Measurements from ENCODE around the gene CMIP. TPM values are rescaled to one million over a fixed set of nuclear protein-coding genes. Genes with fewer than 3 reads are reported as not detected.

The CMIP gene
- total RNA-seq, 2 experiments from 2014 or later: 65.4 to 76.7 TPM

DNA sequence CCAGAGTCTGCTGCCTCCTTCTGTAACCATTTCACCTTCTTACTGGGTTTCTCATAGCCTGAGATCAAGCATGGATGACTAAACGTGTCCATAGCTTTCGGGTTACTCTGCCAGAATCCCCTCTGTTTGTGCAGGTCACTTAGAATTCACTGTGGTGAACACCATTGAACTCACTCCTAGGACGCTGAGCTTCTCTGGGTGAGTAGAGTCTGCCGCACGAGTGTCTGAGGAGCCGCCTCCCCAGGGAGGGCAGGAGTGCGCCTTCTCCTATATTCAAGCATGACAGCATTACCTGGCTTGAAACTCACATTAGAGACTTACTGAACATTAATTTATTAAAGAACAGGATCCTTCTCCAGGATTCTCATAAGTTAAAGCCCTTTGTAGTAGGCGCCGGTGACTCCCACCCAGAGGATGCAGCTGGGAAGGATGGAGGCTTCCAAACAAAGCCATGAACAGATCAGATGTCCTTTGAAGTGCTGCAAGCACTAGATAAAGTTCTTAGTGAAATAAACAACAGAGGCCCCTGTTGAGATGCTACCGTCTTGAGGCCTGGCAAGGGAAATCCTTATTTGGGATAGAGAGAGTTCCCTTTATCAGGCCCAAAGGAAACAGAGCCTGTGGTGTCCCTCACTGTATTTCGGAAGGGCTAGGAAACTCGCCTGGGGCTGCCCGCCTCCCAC, 189.9 kb downstream of the CMIP start:
- peaks cover 51% of the 10 kb centered on the region for H3K4me1 Mint-ChIP-seq
- DNase-seq (no peak), ATAC-seq (ENCODE audit: low read depth) (no peak)
- POLR2A ChIA-PET: no interaction called here
- no peaks in the 10 kb centered on the region for H3K27me3 Mint-ChIP-seq
- no peak overlapping the region for H3K4me3 Mint-ChIP-seq
- peak overlapping the region; percentile 89 for H3K27ac Mint-ChIP-seq
- H3K36me3 Mint-ChIP-seq: peaks cover 6% of the 10 kb centered on the region
- H3K9me3 Mint-ChIP-seq: no peaks in the 10 kb centered on the region

DNA sequence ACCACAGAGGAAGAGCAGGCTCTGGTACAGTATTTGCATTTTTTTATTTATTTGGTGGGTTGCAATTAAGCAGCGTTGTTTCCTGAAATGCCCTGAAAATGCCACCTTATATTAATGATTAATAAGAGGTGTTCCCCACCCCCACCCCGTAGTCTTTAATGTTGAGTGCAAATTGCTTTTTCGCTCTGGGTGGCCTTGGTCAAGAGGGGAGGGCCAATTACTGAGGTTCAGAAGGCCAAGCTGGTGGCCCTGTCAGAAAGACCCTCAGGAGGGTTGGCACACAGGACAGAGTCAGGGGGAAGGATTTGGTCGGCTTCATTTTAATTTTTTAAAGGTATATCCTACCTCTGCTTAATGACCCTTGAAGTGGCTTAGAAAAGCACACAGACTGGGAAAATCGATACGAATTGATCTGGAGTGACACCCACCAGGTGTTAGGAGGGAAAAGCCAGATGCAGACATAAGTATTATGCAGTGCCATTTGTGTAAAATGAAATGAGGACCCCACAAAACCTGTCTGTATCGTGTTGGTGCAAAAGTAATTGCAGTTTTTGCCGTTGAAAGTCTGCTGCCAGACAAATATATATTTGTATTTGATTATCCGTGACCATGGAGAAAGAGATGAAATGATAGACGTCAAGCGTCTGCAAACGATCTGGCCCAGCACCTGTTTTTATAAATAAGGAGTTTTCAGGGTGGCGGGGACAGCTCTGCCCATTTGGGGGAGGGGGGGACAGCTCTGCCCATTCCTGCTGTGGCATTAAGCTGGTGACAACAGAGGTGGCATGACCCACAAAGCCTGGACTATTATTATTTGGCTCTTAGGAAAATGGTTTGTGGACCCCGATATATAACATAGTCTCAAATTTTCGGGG, 190.7 kb downstream of the CMIP start:
- Mint-ChIP-seq H3K36me3 (peaks cover 6% of the 10 kb centered on the region), H3K4me3 (no peak overlapping the region), H3K27ac (no peak overlapping the region), H3K4me1 (peaks cover 48% of the 10 kb centered on the region), H3K27me3 (no peaks in the 10 kb centered on the region), H3K9me3 (no peaks in the 10 kb centered on the region)
- POLR2A ChIA-PET: no interaction called here
- DNase-seq (no peak), ATAC-seq (ENCODE audit: low read depth) (no peak)

DNA sequence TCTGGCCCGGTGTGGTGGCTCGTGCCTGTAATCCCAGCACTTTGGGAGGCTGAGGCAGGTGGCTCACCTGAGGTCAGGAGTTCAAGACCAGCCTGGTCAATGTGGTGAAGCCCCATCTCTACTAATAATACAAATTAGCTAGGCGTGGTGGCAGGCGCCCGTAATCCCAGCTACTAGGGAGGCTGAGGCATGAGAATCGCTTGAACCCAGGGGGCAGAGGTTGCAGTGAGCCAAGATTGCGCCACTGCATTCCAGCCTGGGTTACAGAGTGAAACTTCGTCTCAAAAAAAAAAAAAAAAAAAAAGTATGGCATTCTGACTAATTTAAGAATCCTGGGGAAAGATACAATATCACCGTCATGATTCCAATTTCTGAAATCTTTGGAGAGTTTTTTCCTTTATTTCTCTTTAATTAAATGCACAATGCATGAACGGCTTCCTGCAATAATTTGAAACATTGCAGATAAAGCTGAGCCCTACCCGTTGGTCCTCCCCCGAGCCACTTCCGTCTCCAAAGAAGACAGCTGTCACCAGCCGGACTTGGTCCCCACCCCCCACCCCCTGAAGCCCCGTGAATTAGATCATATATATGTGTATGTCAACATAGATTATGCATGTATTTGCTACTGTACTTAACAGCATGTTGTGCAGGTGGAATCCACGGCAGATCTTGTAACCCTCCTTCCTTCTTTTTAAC, 191.8 kb downstream of the CMIP start:
- Mint-ChIP-seq H3K9me3 (no peaks in the 10 kb centered on the region), H3K27me3 (no peaks in the 10 kb centered on the region), H3K36me3 (peaks cover 6% of the 10 kb centered on the region), H3K4me3 (no peak overlapping the region), H3K4me1 (peaks cover 40% of the 10 kb centered on the region), H3K27ac (no peak overlapping the region)
- no peak for ATAC-seq (ENCODE audit: low read depth)
- POLR2A ChIA-PET: no interaction called here
- DNase-seq: no peak

DNA sequence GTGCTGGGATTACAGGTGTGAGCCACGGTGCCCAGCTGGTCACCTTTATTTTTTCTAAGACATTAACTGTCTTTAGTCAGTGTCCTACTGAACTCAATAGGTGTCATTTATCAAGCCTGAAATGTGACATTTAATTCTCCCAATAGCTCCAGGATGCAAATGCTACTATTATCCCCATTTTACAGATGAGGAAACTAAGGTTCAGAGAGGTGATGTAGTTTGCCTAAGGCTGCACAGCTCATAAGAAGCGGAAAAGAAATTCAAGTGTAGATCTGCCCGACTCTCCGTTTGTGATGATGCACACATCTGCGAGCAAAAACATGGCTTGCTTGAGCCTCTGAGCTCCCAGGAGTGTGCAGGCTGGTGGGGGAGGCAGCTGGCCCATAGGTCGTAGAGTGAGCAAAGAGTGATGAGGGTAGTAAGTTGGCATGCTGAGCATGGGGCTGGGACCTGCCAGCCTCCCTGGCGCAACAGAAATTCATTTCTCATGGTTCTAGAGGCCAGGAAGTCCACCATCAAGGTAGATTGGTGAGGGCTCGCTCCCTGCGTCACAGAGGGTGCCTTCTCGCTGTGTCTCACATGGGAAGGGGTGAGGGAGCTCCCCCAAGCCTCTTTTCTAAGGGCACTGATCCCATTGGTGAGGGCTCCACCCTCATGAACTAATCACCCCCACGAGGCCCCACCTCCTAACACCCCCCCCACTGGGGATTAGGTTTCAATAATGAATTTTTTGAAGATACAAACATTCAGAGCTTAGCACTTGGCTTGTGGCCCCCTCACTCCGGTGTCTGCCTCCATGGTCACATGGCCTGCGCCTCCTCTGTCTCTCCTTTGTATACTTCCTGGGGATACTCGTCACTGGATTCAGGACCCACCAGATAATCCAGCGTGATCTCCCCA, 193.0 kb downstream of the CMIP start:
- ATAC-seq (ENCODE audit: low read depth): no peak
- peaks cover 30% of the 10 kb centered on the region for H3K4me1 Mint-ChIP-seq
- H3K36me3 Mint-ChIP-seq: peaks cover 9% of the 10 kb centered on the region
- POLR2A ChIA-PET: no interaction called here
- H3K27ac Mint-ChIP-seq: peak overlapping the region; percentile 40
- no peak overlapping the region for H3K4me3 Mint-ChIP-seq
- no peak for DNase-seq
- H3K9me3 Mint-ChIP-seq: no peaks in the 10 kb centered on the region
- no peaks in the 10 kb centered on the region for H3K27me3 Mint-ChIP-seq

DNA sequence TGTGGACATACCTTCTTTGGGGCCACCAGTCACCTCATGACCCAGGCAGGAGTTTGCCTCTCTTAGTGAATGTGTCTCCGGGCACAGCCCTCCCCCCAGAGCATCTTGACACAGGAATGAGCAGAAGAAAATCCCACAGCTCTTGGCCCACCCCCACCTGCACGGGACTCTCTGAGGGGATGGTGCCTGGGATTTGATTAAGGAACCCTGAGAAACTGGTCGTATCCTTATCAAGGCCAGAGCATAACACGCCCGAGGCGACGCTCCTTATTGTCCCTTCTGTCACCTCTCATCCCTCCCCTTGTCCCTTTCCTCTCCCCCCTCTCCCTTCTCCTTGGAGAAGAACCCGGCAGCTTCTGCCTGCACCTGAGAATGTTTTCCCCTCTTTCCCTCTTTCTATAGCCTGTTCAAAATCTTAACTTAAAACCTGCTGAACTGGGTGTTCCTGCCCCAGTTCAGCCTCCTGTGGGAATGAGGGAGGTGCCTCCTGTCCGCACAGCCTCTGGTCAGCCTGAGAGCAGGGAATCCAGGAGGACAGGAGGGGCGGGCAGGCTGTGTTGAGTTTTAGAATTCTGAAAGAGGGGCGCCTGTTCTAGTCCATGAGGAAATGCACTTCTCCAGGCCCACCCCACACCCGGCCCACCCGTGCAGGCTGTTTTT, 193.8 kb downstream of the CMIP start:
- Mint-ChIP-seq H3K27me3 (no peaks in the 10 kb centered on the region), H3K36me3 (peaks cover 12% of the 10 kb centered on the region), H3K4me3 (no peak overlapping the region), H3K27ac (peak overlapping the region; percentile 40), H3K9me3 (no peaks in the 10 kb centered on the region), H3K4me1 (peaks cover 26% of the 10 kb centered on the region)
- no peak for ATAC-seq (ENCODE audit: low read depth)
- POLR2A ChIA-PET: no interaction called here
- DNase-seq: no peak

DNA sequence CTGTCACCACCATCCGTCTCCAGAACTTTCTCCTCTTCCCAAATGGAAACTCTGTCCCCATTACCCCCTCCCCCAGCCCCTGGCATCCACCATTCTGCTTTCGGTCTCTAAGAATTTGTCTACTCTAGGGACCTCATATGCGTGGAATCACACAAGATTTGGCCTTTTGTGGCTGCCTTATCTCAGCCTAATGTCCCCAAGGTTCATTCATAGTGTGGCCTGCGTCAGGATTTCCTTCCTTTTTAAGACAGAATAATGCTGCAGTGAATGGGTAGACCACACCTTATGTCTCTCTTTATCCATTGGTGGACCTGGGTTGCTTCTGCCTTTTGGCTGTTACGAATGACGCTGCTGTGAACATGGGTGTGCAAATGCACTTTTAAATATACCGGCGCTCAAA, 194.7 kb downstream of the CMIP start:
- H3K27ac Mint-ChIP-seq: no peak overlapping the region
- no peaks in the 10 kb centered on the region for H3K9me3 Mint-ChIP-seq
- peaks cover 12% of the 10 kb centered on the region for H3K36me3 Mint-ChIP-seq
- no peaks in the 10 kb centered on the region for H3K27me3 Mint-ChIP-seq
- no peak overlapping the region for H3K4me3 Mint-ChIP-seq
- no peak for ATAC-seq (ENCODE audit: low read depth)
- no peak for DNase-seq
- H3K4me1 Mint-ChIP-seq: peaks cover 20% of the 10 kb centered on the region
- POLR2A ChIA-PET: no interaction called here

DNA sequence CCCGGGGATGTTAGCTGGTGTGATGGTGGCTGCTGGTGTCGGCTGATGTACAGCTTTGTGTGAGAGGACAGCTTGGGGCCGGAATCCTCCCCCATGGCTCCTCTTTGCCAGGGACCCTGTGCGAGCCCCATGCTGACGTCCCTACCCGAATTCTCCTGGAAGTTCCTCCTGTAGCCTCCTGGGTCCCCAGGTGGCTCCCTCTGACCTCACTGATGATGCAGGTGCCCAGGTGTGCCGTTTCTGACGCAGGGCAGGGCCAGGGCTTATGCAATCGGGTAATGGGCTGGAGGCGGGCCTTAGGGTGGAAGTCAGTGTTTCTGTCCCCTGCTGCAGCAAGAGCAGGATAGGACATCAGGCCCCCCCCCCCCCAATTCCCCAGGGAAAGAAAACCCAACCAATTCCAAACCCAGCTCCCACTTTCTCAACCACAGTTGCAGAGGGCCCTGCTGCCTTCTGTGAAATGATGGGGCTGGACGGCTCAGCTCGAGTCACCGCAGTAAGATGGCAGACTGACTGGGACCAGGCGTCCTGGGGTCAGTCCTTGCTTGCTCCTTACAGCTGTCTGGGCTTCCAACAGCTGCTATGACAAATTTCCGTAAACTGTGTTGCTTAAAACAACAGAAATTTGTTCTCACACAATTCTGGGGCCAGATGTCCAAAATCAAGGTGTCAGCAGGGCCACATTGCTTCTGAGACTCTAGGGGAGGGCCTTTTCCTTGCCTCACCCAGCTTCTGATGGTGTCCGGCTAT, 195.5 kb downstream of the CMIP start:
- no peak for DNase-seq
- no peaks in the 10 kb centered on the region for H3K27me3 Mint-ChIP-seq

DNA sequence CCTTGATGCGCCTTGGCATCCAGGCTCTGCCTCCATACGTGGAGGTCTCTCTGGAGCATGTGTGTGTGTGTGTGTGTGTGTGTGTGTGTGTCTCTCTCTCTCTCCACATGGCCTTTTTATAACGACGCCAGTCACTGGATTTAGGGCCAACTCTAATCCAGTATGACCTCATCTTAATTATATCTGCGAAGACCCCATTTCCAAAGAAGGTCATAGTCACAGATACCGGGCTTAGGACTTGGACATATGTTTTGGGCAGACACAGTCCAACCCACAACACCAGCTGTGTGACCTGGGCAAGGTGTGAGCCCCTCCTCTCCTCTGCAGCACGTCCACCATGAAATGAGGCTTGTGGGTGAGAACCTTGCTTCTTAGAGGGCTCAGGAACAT, 196.1 kb downstream of the CMIP start:
- no peak for DNase-seq
- H3K4me3 Mint-ChIP-seq: no peak overlapping the region
- peaks cover 12% of the 10 kb centered on the region for H3K36me3 Mint-ChIP-seq
- POLR2A ChIA-PET: interaction anchor here (0.7 kb wide), 1 partner anchor 52 kb away, joined by 6 read pairs; no protein-coding TSS in a partner anchor
- H3K9me3 Mint-ChIP-seq: no peaks in the 10 kb centered on the region
- no peak overlapping the region for H3K27ac Mint-ChIP-seq
- no peak for ATAC-seq (ENCODE audit: low read depth)
- peaks cover 11% of the 10 kb centered on the region for H3K4me1 Mint-ChIP-seq
- no peaks in the 10 kb centered on the region for H3K27me3 Mint-ChIP-seq

More for the DNA sequence above, 195.5 kb downstream of the CMIP start:
- POLR2A ChIA-PET: interaction anchor here (0.7 kb wide), 1 partner anchor 52 kb away, joined by 6 read pairs; no protein-coding TSS in a partner anchor
- H3K4me3 Mint-ChIP-seq: no peak overlapping the region
- peaks cover 17% of the 10 kb centered on the region for H3K4me1 Mint-ChIP-seq
- ATAC-seq (ENCODE audit: low read depth): no peak
- H3K27ac Mint-ChIP-seq: no peak overlapping the region
- H3K9me3 Mint-ChIP-seq: no peaks in the 10 kb centered on the region
- peaks cover 12% of the 10 kb centered on the region for H3K36me3 Mint-ChIP-seq

DNA sequence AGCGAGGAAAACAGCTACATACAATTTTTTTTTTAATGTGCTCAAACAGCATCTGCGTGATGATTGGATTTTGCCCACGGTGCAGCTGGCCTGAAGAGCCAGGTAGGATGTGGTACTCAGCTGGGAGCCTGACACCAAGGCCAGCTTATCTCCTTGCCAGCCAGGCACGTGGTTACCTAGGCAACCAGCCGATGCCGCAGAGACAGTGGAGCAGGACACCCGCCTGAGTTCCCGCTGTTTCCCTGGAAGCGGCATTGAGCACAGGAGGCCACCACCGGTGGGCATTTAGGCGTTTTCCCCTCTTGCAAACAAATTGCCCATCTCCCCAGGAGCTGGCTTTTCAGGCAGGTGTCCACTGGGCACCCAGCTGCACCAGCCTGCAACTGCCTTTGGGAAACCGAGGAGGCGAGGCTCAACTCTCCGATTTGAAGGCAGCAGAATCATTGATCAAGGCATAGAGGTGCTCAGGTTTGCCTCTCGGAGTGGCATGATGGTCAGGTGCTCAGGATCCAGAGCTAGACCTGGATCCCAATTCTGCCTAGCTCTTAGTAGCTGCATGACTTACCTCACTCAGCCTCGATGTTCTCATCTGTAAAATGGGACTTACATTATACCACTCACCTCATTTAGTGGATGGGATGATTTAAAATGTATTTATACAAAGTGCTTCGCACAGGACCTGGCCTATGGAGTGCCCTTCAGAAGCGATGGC, 196.9 kb downstream of the CMIP start:
- H3K27ac Mint-ChIP-seq: no peak overlapping the region
- H3K4me3 Mint-ChIP-seq: no peak overlapping the region

DNA sequence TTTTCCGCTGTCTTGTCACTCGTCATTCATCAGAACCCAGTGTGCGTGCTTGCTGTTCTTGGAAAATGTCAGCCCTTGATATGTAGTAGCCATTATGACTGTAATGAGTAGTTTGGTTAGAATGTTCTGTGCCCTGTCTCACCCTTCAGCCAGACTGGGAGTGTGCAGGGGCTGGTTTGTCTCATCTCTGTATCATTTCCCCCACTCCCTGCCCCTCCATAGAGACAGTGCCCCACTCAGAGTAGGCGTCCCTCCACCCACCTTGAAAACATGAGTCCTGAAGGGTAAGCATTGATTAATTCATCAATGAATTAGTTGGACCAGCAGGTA, 197.5 kb downstream of the CMIP start:
- Mint-ChIP-seq H3K36me3 (peaks cover 14% of the 10 kb centered on the region), H3K27me3 (no peaks in the 10 kb centered on the region), H3K27ac (no peak overlapping the region), H3K4me3 (no peak overlapping the region), H3K9me3 (no peaks in the 10 kb centered on the region), H3K4me1 (peaks cover 12% of the 10 kb centered on the region)
- ATAC-seq (ENCODE audit: low read depth): no peak
- no peak for DNase-seq
- POLR2A ChIA-PET: no interaction called here

More for the DNA sequence above, 196.9 kb downstream of the CMIP start:
- DNase-seq: no peak
- Mint-ChIP-seq H3K9me3 (no peaks in the 10 kb centered on the region), H3K36me3 (peaks cover 13% of the 10 kb centered on the region), H3K27me3 (no peaks in the 10 kb centered on the region), H3K4me1 (peaks cover 10% of the 10 kb centered on the region)
- ATAC-seq (ENCODE audit: low read depth): no peak
- POLR2A ChIA-PET: no interaction called here

DNA sequence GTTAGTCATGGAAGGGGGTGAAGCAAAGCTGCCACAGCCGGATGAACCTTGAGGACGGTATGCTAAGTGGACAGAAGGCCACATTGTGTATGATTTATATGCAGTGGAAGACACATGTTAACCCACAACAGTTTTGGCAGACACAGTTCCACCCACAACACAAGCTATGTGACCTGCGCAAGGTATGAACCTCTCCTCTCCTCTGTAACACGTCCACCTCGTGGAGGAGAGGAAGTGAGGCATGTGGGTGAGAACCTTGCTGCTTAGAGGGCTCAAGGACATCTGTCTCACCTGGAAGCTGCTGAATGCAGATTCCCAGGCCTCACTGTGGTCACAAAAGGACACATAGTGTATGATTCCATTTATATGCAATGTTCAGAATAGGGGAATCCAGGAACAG, 198.3 kb downstream of the CMIP start:
- Mint-ChIP-seq H3K4me3 (no peak overlapping the region), H3K36me3 (peaks cover 12% of the 10 kb centered on the region), H3K4me1 (peaks cover 9% of the 10 kb centered on the region), H3K9me3 (no peaks in the 10 kb centered on the region), H3K27ac (peak overlapping the region; percentile 37), H3K27me3 (no peaks in the 10 kb centered on the region)
- POLR2A ChIA-PET: no interaction called here
- DNase-seq (no peak), ATAC-seq (ENCODE audit: low read depth) (no peak)
